Measurements from ENCODE around the gene RGS3.

GRCh38 chr9:113606510-113606909, 143.0 kb downstream of the RGS3 start:
- no peak for TF ChIP-seq ZNF670 (tag by site-specific recombination; IDR thresholded peaks at IDR 0.05; ENCODE audit: low read depth)
- TF ChIP-seq ZNF610 (tag by site-specific recombination; IDR thresholded peaks at IDR 0.05; ENCODE audit: borderline replicate concordance): no peak
- TF ChIP-seq ZBTB48 (tag by site-specific recombination; IDR thresholded peaks at IDR 0.05): no peak
- TF ChIP-seq CTCF (tag by site-specific recombination; IDR thresholded peaks at IDR 0.05): no peak
- TF ChIP-seq TCF7L2 (IDR thresholded peaks at IDR 0.05; ENCODE audit: borderline replicate concordance, low read depth, low read length): no peak
- TF ChIP-seq ZBTB17 (tag by site-specific recombination; IDR thresholded peaks at IDR 0.05): no peak
- no peak for TF ChIP-seq SETDB1 (IDR thresholded peaks at IDR 0.05; ENCODE audit: insufficient read length, low read length)
- no peak for TF ChIP-seq ZNF24 (tag by site-specific recombination; IDR thresholded peaks at IDR 0.05)
- TF ChIP-seq ZNF280D (tag by site-specific recombination; IDR thresholded peaks at IDR 0.05): no peak
- TF ChIP-seq ZNF121 (tag by site-specific recombination; IDR thresholded peaks at IDR 0.05): no peak
- TF ChIP-seq ZNF558 (tag by site-specific recombination; IDR thresholded peaks at IDR 0.05): no peak

Measured in HEK293 (cell line).